Endothelial cell of umbilical vein (primary cell): ENCODE data around the gene CACNA1S. TPM values are rescaled to one million over a fixed set of nuclear protein-coding genes. Genes with fewer than 3 reads are reported as not detected.

Experiments
- BruUV-seq: library from RNA; stranded (reverse); fragments of 400-500 nt; replicated peaks from 2 replicates; lab custom pipeline; 2021; lab: Mats Ljungman, UMichigan
- CTCF ChIA-PET: fragments of 300-600, 350-600 bp; sonication (Branson Sonifier 250); formaldehyde crosslinking; loops from one replicate; lab custom pipeline; 2021; ENCODE audit warnings: antibody characterized with exemption, inconsistent platforms; lab: Charles Lee
- POLR2A ChIA-PET: fragments of 300-600, 350-600 bp; sonication (Branson Sonifier 250); formaldehyde crosslinking; loops from one replicate; lab custom pipeline; 2021; ENCODE audit warnings: antibody characterized with exemption, inconsistent platforms; lab: Charles Lee
- DNase-seq: peaks from one replicate; pipeline ENCODE4 v3.0.0-alpha.2; 2011; ENCODE audit warnings: low read depth, low spot score
- FAIRE-seq: peaks from 2 replicates; lab custom pipeline; 2011; peaks lifted over from hg19 to GRCh38; lab: Jason Lieb, UNC
- H2AFZ ChIP-seq: 2 replicates; pipeline ENCODE4 v1.6.0; 2012; ENCODE audit warnings: low read depth, low read length, control low read depth, inconsistent platforms
- H3K27ac ChIP-seq: 2 replicates; pipeline ENCODE4 v1.5.1; 2011; ENCODE audit warnings: low read depth, mild to moderate bottlenecking, control low read depth, low read length, moderate library complexity; ENCODE audit not compliant: insufficient read depth
- H3K27me3 ChIP-seq, 2 experiments: 2 replicates each; pipeline versions ENCODE4 v1.6.0 to v1.6.1; 2011; ENCODE audit warnings: low read length in 2 of 2, mixed read lengths in 1 of 2; ENCODE audit not compliant: control insufficient read depth in 2 of 2, insufficient read depth in 2 of 2
- H3K36me3 ChIP-seq, 2 experiments: 2 replicates in 1 of 2; 3 replicates in 1 of 2; pipeline ENCODE4 v1.5.1; 2011; ENCODE audit warnings: low read length in 2 of 2, mild to moderate bottlenecking in 1 of 2, moderate library complexity in 1 of 2; ENCODE audit not compliant: control insufficient read depth in 2 of 2, insufficient read depth in 2 of 2; ENCODE audit errors: extremely low read depth in 1 of 2
- H3K4me1 ChIP-seq: 3 replicates; pipeline ENCODE4 v1.5.1; 2011; ENCODE audit warnings: mild to moderate bottlenecking, low read length; ENCODE audit not compliant: control insufficient read depth, insufficient read depth; ENCODE audit errors: extremely low read depth
- H3K4me2 ChIP-seq: 2 replicates; pipeline ENCODE4 v1.6.1; 2011; ENCODE audit warnings: low read length, control low read depth, mixed read lengths; ENCODE audit not compliant: insufficient read depth
- H3K4me3 ChIP-seq, 3 experiments: fragments of 200-600 bp in 1 of 3; sonication (generic), shearing (Covaris generic) in 1 of 3; replicated peaks in 1 of 3; 2 replicates each; pipeline ENCODE4 v1.5.1; 2011 to 2016; ENCODE audit warnings: control low read depth in 3 of 3, low read length in 3 of 3, mild to moderate bottlenecking in 2 of 3, inconsistent platforms in 1 of 3, low read depth in 1 of 3, moderate library complexity in 1 of 3; ENCODE audit not compliant: insufficient read depth in 1 of 3
- H3K79me2 ChIP-seq: 2 replicates; pipeline ENCODE4 v1.6.0; 2012; ENCODE audit warnings: low read length, inconsistent platforms; ENCODE audit not compliant: control insufficient read depth, insufficient read depth
- H3K9ac ChIP-seq: replicated peaks from 2 replicates; pipeline ENCODE3; 2011; ENCODE audit warnings: low read length, control low read depth; ENCODE audit not compliant: insufficient read depth; ENCODE audit errors: extremely low read depth
- H3K9me1 ChIP-seq: replicated peaks from 3 replicates; pipeline ENCODE4 v1.6.0; 2011; ENCODE audit warnings: mild to moderate bottlenecking, low read length; ENCODE audit not compliant: control insufficient read depth, insufficient read depth; ENCODE audit errors: extremely low read depth
- H3K9me3 ChIP-seq: replicated peaks from 2 replicates; pipeline ENCODE4 v1.5.1; 2012; ENCODE audit warnings: low read length, inconsistent platforms; ENCODE audit not compliant: control insufficient read depth, insufficient read depth
- H4K20me1 ChIP-seq: replicated peaks from 2 replicates; pipeline ENCODE3; 2011; ENCODE audit warnings: mild to moderate bottlenecking, low read length; ENCODE audit not compliant: control insufficient read depth, insufficient read depth; ENCODE audit errors: extremely low read depth
- FOS ChIP-seq: IDR thresholded peaks from 2 replicates; pipeline ENCODE4 v1.6.1; 2011; ENCODE audit warnings: mild to moderate bottlenecking, low read length, moderate library complexity, borderline replicate concordance; ENCODE audit not compliant: insufficient read depth
- GATA2 ChIP-seq: IDR thresholded peaks from 2 replicates; pipeline ENCODE4 v1.7.0; 2011; ENCODE audit warnings: low read depth, mild to moderate bottlenecking, moderate library complexity, mixed read lengths, low read length; ENCODE audit not compliant: insufficient read length, insufficient read depth
- JUN ChIP-seq: IDR thresholded peaks from 2 replicates; pipeline ENCODE4 v1.6.1; 2011; ENCODE audit warnings: borderline replicate concordance, low read depth; ENCODE audit not compliant: insufficient read length, insufficient read depth
- MYC ChIP-seq: IDR thresholded peaks from one replicate; pipeline ENCODE4 v1.6.1; 2011; ENCODE audit warnings: mild to moderate bottlenecking, low read depth, low read length
- dilution Hi-C: fragments of 300-500 bp; cut with MboI; formaldehyde crosslinking; loops from one replicate; pipeline ENCODE4 v1.15.0; 2019; ENCODE audit warnings: low sequenced_read_pairs; ENCODE audit not compliant: extremely low pct_ligation_motif_present
- intact Hi-C: fragments of 100-400 bp; cut with micrococcal nuclease; formaldehyde crosslinking; loops from one replicate; pipeline ENCODE4 v1.10.0; 2022
- polyA plus RNA-seq, 4 experiments: library from polyadenylated mRNA; depleted of rRNA in 3 of 4; stranded (reverse) in 3 of 4; unstranded in 1 of 4; fragments of >200 nt; gene quantifications; 2 replicates each; pipeline versions ENCODE4 v1.2.1 to v1.2.3, GENCODE V29; 2011 to 2012; ENCODE audit warnings: missing spikeins in 1 of 4
- total RNA-seq: library from RNA; stranded (reverse); gene quantifications from 2 replicates; pipeline ENCODE4 v1.2.3, GENCODE V29; 2021
- TF ChIP-seq, protein P1 (sequence below), 2 donors: IDR thresholded peaks; 1 replicate in 1 of 2; 2 replicates in 1 of 2; pipeline ENCODE4 v1.5.1; 2011; ENCODE audit warnings: low read length in 2 of 2, mild to moderate bottlenecking in 2 of 2, moderate library complexity in 2 of 2, control low read depth in 1 of 2, inconsistent platforms in 1 of 2, low read depth in 1 of 2; ENCODE audit not compliant: insufficient read depth in 1 of 2; ENCODE audit errors: extremely low read depth in 1 of 2
- TF ChIP-seq, protein P2 (sequence below): IDR thresholded peaks from 2 replicates; pipeline ENCODE4 v1.6.1; 2011; ENCODE audit not compliant: insufficient read depth, insufficient read length

Gene CACNA1S
- total and polyA plus RNA-seq, 2 donors (not counting 3 experiments of a cell fraction or from before 2014, with no cell fraction given), result not detected

DNA sequence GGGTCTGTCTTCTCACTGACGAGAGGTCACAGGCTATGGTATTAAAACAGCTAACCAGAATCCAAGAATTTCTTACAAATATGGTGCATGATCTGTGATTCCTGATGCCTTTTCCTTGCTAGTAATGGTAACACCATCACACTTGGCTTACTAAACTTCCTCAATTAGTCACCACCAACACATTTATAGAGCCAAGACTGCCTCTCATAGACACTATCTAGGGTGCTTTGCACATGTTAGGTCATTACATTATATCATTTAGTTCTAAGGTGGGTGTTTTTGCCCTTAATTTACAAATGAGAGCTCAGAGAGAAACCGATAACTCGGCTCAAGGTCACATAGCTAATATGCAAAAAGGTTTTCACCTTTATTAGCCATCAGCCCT is 97.4 kb downstream of the CACNA1S start:
- CTCF ChIA-PET, result interaction anchor here (1.2 to 4.4 kb wide), 7 partner anchors 9 to 43 kb away, joined by 3 to 66 read pairs (median 11); partner anchors contain the start of gene KIF21B
- Histone ChIP-seq H3K4me2 (no peak overlapping the region), H4K20me1 (no peaks in the 10 kb centered on the region), H3K27ac (peak overlapping the region; percentile 8), H3K9ac (no peak overlapping the region), H3K9me1 (no peaks in the 10 kb centered on the region), H3K36me3 (no peaks in the 10 kb centered on the region), H3K4me3 (no peak overlapping the region), H3K9me3 (no peaks in the 10 kb centered on the region), H3K4me1 (peaks cover 36% of the 10 kb centered on the region), H3K27me3 (no peaks in the 10 kb centered on the region), H2AFZ (no peak overlapping the region), H3K79me2 (no peaks in the 10 kb centered on the region)
- dilution Hi-C loops (no loop called here), intact Hi-C loops (no loop called here)
- no TSS peak for BruUV-seq
- POLR2A ChIA-PET, result no interaction called here
- DNase-seq, result peak; percentile 29
- peak; percentile 86 for FAIRE-seq
- no peak for TF ChIP-seq MYC
- no peak for TF ChIP-seq GATA2
- TF ChIP-seq, protein P1, sequence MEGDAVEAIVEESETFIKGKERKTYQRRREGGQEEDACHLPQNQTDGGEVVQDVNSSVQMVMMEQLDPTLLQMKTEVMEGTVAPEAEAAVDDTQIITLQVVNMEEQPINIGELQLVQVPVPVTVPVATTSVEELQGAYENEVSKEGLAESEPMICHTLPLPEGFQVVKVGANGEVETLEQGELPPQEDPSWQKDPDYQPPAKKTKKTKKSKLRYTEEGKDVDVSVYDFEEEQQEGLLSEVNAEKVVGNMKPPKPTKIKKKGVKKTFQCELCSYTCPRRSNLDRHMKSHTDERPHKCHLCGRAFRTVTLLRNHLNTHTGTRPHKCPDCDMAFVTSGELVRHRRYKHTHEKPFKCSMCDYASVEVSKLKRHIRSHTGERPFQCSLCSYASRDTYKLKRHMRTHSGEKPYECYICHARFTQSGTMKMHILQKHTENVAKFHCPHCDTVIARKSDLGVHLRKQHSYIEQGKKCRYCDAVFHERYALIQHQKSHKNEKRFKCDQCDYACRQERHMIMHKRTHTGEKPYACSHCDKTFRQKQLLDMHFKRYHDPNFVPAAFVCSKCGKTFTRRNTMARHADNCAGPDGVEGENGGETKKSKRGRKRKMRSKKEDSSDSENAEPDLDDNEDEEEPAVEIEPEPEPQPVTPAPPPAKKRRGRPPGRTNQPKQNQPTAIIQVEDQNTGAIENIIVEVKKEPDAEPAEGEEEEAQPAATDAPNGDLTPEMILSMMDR (IDR thresholded peaks at IDR 0.05; ENCODE audit: extremely low read depth in 1 of 2, insufficient read depth in 1 of 2, low read depth in 1 of 2, low read length in 2 of 2), result no peak
- TF ChIP-seq FOS, result peak; percentile 2
- TF ChIP-seq JUN, result peak; percentile 32
- TF ChIP-seq, protein P2, sequence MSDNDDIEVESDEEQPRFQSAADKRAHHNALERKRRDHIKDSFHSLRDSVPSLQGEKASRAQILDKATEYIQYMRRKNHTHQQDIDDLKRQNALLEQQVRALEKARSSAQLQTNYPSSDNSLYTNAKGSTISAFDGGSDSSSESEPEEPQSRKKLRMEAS, result no peak
